Testis (tissue), 3 donors: ENCODE measurements around the gene ZFAND5. TPM values are rescaled to one million over a fixed set of nuclear protein-coding genes. Genes with fewer than 3 reads are reported as not detected.

Experiments
- DNase-seq: peaks from one replicate; pipeline ENCODE4 v3.0.0-alpha.2; 2019
- H3K27ac ChIP-seq, 2 donors: fragments of 200-600 bp; sonication (generic); one replicate each; pipeline ENCODE4 v1.5.1; 2019
- H3K27me3 ChIP-seq: fragments of 200-600 bp; sonication (generic); one replicate; pipeline ENCODE4 v1.5.1; 2019
- H3K36me3 ChIP-seq: fragments of 200-600 bp; sonication (generic); one replicate; pipeline ENCODE4 v1.5.1; 2017; ENCODE audit warnings: low read depth; ENCODE audit errors: missing control alignments
- H3K4me1 ChIP-seq: fragments of 200-600 bp; sonication (generic); one replicate; pipeline ENCODE4 v1.5.1; 2019
- H3K4me3 ChIP-seq, 2 donors: fragments of 200-600 bp; sonication (generic); one replicate each; pipeline ENCODE4 v1.5.1; 2017 to 2019
- H3K9me3 ChIP-seq: fragments of 200-600 bp; sonication (generic); one replicate; pipeline ENCODE4 v1.5.1; 2017
- POLR2A ChIP-seq: fragments of 450-650 bp; IDR thresholded peaks from one replicate; pipeline ENCODE4 v1.6.1; 2017; ENCODE audit warnings: antibody characterized with exemption, mild to moderate bottlenecking, moderate library complexity
- WGBS, 2 donors: methylation state at CpG; one replicate each; pipeline ENCODE4 v1.1.5; 2018; 5-methylcytosine and 5-hydroxymethylcytosine counted together
- intact Hi-C: fragments of 100-400 bp; cut with DNase I; formaldehyde crosslinking; loops from one replicate; pipeline ENCODE4 v1.15.1; 2023; ENCODE audit warnings: low total_unique reads
- polyA plus RNA-seq: library from polyadenylated mRNA; stranded (reverse); fragments of 350-450 nt; fragmentation: Illumina TruSeq; extraction: RNeasy Lipid Tissue Mini Kit (QIAGEN cat#74804); gene quantifications from one replicate; pipeline ENCODE4 v1.2.3, GENCODE V29; 2014; ENCODE audit warnings: low read depth, low replicate concordance; ENCODE audit not compliant: insufficient read depth
- total RNA-seq, 2 donors: library from RNA; depleted of rRNA; stranded (reverse); fragments of >200 nt; gene quantifications; one replicate each; pipeline ENCODE4 v1.2.3, GENCODE V29; 2016
- TF ChIP-seq, protein P1 (sequence below), 3 experiments: fragments of 450-650 bp in 2 of 3; fragments of 200-600 bp in 1 of 3; sonication (generic) in 1 of 3; IDR thresholded peaks; one replicate each; pipeline ENCODE4 v1.5.1; 2016 to 2019; ENCODE audit warnings: antibody characterized with exemption in 3 of 3, mild to moderate bottlenecking in 2 of 3, moderate library complexity in 1 of 3

Gene ZFAND5
- total and polyA plus RNA-seq, 3 donors from 2014 or later = 251 to 314 (median 313) TPM

GRCh38 chr9:72371151-72371550, 6.1 kb upstream of the ZFAND5 start:
- Histone ChIP-seq H3K36me3 (no peaks in the 10 kb centered on the region), H3K4me3 (no peak overlapping the region), H3K27me3 (no peaks in the 10 kb centered on the region), H3K9me3 (no peaks in the 10 kb centered on the region), H3K4me1 (peaks cover 15% of the 10 kb centered on the region), H3K27ac (peak overlapping the region; percentile 16 to 58)
- intact Hi-C loops = no loop called here
- no peak for DNase-seq
- TF ChIP-seq, protein P1, sequence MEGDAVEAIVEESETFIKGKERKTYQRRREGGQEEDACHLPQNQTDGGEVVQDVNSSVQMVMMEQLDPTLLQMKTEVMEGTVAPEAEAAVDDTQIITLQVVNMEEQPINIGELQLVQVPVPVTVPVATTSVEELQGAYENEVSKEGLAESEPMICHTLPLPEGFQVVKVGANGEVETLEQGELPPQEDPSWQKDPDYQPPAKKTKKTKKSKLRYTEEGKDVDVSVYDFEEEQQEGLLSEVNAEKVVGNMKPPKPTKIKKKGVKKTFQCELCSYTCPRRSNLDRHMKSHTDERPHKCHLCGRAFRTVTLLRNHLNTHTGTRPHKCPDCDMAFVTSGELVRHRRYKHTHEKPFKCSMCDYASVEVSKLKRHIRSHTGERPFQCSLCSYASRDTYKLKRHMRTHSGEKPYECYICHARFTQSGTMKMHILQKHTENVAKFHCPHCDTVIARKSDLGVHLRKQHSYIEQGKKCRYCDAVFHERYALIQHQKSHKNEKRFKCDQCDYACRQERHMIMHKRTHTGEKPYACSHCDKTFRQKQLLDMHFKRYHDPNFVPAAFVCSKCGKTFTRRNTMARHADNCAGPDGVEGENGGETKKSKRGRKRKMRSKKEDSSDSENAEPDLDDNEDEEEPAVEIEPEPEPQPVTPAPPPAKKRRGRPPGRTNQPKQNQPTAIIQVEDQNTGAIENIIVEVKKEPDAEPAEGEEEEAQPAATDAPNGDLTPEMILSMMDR (IDR thresholded peaks at IDR 0.05) = no peak
- TF ChIP-seq POLR2A = no peak

DNA sequence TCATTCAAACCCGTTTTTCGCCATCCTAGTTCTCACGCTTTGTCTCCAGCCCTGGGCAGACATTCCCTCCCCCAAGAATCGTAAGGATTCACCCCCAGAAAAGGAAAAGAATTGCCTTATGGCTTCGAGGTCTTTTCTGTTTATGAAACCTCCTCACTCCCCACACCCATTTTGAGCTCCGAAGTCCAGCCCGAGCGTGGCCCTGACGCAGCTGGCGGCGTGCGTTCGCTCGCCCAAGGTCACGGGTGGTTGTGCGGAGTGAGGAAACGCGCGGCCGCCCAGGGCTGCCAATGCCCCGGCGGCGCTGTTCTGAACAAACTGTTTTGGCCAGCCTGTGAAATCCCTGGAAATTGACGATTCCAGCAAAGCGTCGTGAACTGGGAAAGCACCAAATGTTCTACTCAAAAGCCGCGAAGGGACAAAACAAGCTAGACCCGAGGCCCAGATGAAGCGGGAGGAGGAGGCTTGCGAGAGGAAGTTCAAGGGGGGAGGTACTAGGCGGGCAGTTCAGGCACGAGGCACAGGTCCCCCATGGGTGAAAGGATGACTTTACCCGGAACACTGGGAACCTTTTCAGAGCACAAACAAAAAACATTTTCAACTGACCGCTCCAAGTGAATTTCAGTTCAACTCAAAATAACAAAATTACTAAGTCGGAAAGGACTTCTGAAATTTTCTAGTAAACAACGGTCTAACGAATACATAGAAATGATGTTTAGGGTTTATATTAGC, 683 bp upstream of the ZFAND5 start:
- peak overlapping the region; percentile 92 to 97 for H3K4me3 ChIP-seq
- peak overlapping the region; percentile 100 for H3K27ac ChIP-seq
- intact Hi-C loops = no loop called here
- WGBS, 2 donors = 0% methylated on average over 38 of the region's 38 CpGs
- no peaks in the 10 kb centered on the region for H3K9me3 ChIP-seq
- H3K36me3 ChIP-seq = no peaks in the 10 kb centered on the region
- no peaks in the 10 kb centered on the region for H3K27me3 ChIP-seq
- DNase-seq = peak; percentile 91
- TF ChIP-seq, protein P1 (IDR thresholded peaks at IDR 0.05) = no peak
- no peak for TF ChIP-seq POLR2A
- H3K4me1 ChIP-seq = peaks cover 9% of the 10 kb centered on the region

DNA sequence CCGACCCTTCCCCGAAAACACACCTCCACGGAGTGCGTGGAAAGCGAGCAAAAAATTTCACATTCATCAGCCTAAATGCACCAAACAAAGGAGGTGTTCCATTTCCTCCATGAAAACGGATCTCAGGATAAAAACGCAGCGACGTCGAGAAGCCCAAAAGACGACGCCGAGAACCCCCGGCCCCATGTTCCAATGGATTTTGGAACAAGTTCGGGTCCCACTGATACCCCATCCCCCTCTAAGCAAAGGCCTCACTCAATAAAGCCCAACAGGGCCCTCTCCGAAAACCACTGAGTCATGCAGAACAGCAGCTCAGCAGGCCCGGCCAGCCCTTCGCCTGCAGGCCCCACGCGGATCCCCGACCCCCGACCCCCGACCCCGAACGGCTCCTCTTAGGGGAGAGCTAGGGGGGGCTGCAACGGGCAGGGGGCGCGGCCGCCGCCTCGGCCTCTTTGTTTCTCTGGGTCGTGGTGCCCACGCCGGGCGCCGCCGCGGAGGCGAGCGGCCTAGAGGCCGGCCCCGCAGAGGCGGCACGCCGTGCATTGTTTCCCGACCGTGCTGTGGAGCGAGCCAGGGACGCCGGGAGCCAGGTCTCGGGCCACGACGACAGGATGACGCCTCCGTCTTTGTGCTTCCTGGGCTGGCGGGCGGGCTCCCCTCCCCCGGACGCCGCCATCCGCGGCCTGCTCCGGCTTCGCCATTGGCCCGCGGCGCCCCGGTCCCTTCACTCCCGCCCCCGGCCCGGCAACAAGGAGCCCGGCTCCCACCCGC, 915 bp downstream of the ZFAND5 start:
- Histone ChIP-seq H3K4me1 (peaks cover 20% of the 10 kb centered on the region), H3K27ac (peak overlapping the region; percentile 100), H3K4me3 (peak overlapping the region; percentile 92 to 97), H3K36me3 (no peaks in the 10 kb centered on the region), H3K9me3 (no peaks in the 10 kb centered on the region), H3K27me3 (no peaks in the 10 kb centered on the region)
- TF ChIP-seq POLR2A = no peak
- TF ChIP-seq, protein P1 (IDR thresholded peaks at IDR 0.05) = no peak
- 0 to 1% methylated on average over 41 to 49 of the region's 73 CpGs for WGBS, 2 donors
- intact Hi-C loops = no loop called here
- DNase-seq = peak; percentile 53

GRCh38 chr9:72363236-72363635, 1.8 kb downstream of the ZFAND5 start:
- peaks cover 27% of the 10 kb centered on the region for H3K4me1 ChIP-seq
- intact Hi-C loops = no loop called here
- peak overlapping the region; percentile 100 for H3K27ac ChIP-seq
- no peaks in the 10 kb centered on the region for H3K27me3 ChIP-seq
- no peaks in the 10 kb centered on the region for H3K36me3 ChIP-seq
- TF ChIP-seq, protein P1 (IDR thresholded peaks at IDR 0.05) = no peak
- no peak for TF ChIP-seq POLR2A
- no peaks in the 10 kb centered on the region for H3K9me3 ChIP-seq
- WGBS, 2 donors = 2 to 6% methylated on average over 2 of the region's 2 CpGs
- H3K4me3 ChIP-seq = peak overlapping the region; percentile 92 to 97
- no peak for DNase-seq
